ENCODE measurements around the gene ADGRD2.

ADGRD2 gene

GRCh38 chr9:124479947-124480620 is 29.8 kb downstream of the ADGRD2 start:
- DNase-seq = no peak

DNA sequence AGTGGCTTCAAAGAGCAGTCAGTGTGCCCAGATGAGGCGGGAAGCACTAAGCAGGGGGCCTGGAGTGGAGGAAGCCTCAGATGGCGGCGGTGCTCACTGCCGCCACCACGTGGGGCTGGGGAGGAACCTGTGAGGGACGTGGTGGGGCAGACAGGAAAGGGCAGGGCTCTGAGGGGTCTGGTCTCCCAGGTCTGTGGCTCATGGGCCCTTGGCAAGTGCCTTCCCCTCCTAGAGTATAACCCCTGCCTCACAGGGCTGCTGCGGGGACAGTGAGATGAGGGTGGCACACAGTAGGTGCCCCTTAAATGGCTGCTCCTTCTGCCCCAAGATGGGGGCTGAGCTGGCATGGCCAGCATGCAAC is 30.4 kb downstream of the ADGRD2 start:
- peak in 2 of 3 donors; percentile 32 to 54 for DNase-seq

DNA sequence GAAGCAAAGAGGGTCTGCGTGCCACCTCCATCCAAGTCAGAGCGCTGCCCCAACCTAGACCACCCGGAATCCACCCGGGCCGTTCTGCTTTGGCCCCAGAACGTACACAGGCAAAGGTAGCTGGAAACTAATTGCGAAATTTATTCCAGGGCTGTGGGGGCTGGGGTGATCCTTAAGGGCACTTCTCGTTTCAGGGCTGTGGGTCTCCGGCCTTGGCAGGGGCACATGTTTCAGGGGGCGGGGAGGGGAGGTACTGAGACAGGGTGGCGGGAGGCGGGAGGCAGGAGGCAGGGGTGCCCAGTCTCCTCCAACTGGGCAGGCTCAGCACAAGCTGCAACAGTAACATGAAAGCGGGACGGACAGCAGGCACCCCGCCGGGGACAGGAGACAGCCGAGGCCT is 30.9 kb downstream of the ADGRD2 start:
- no peak for DNase-seq

GRCh38 chr9:124482431-124483031 is 32.3 kb downstream of the ADGRD2 start:
- no peak for DNase-seq

GRCh38 chr9:124483481-124483880 is 33.2 kb downstream of the ADGRD2 start:
- no peak for DNase-seq

DNA sequence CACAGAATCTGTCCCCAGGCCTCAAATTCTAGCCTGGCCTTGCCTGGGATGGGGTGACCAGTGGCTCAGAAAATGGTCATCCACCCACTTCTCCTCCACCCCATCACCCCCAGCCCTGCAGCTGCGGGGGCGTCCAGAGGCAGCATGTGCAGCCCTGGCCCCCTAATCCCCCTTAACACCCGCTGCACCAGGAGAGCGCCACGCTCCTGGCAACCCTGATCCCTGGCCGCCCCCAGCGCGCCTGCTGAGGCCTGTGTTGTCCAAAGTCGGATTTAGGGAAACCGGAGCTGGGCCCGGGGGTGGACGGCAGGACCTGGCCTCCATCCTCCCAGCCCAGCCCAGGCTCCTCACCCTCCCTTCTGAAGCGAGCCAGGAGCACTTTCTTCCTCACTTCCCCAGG is 35.0 kb downstream of the ADGRD2 start:
- no peak for DNase-seq

- DNase-seq = no peak
Observed at GRCh38 chr9:124485936-124486335, 35.7 kb downstream of the ADGRD2 start.

GRCh38 chr9:124486778-124487259 is 36.6 kb downstream of the ADGRD2 start:
- DNase-seq = no peak

DNA sequence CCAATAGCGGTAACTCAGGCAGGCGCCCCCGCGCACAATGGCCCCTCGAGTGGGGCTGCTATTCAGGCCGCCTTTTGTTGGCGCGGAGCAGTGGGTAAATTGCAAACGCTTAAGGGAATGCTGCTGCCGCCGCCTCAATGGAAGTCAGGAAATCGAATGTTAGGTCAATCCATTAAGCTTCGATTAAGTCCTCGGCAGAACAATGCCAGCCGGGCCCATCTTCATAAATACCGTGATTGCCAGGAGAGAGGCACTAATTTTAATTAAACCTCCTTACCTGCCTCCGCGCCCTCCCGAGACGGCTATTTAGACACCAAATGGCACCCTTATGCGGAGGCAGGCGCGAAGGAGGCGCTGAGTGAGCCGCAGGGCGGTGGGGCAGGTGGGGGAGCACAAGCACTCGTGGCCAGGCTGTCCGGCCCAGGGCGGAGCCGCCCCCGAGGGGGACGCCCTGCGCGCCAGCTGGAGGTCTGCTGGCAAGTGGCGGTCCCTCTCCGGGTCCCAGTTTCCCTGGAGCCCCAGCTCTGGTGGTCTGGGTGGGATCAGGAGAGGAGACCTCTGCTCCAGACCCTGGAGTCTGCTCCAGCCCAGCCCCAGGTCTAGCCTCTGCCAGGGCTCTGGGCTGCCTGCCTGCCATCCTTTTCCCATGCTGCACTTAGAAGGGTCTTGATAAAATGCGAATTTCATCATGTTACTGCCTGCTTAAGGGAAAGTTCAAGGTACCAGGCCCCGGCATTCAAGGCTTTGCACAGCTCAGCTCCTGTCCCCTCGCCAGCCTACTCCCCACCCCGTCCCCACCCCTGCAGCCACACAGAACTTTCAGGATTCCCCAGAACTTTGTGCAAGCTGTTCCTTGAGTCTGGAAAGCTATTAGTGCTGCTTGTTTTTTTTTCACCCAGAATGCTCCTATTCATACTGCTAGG is 37.3 kb downstream of the ADGRD2 start:
- DNase-seq = no peak

- DNase-seq = peak; percentile 33 to 47 (median 35)
Observed at GRCh38 chr9:124488641-124489210, 38.5 kb downstream of the ADGRD2 start.

GRCh38 chr9:124489222-124489621 is 39.0 kb downstream of the ADGRD2 start:
- no peak for DNase-seq

DNA sequence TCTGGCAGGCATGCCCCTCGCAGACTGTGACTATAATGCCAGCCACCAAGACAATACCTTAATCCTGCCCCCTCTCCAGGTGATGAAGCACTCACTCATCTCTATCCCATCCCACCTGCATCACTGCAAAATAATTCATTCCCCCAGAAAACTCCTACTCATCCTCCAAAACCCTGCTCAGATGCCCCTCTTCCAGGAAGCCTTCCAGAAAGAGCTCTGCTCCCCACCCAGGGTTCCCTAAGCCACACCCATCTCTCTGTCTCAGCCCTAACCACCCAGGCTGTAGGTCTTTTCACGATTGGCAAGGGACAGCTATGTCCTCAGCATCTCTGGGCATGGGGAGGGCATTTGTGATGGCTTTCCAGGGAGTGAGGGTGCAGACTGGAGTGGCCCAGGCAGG is 39.8 kb downstream of the ADGRD2 start:
- no peak for DNase-seq

GRCh38 chr9:124491049-124491975 is 41.1 kb downstream of the ADGRD2 start:
- no peak for DNase-seq

GRCh38 chr9:124492818-124493217 is 42.6 kb downstream of the ADGRD2 start:
- no peak for DNase-seq

GRCh38 chr9:124493218-124493617 is 43.0 kb downstream of the ADGRD2 start:
- no peak for DNase-seq

GRCh38 chr9:124493794-124494479 is 43.7 kb downstream of the ADGRD2 start:
- no peak for DNase-seq

DNA sequence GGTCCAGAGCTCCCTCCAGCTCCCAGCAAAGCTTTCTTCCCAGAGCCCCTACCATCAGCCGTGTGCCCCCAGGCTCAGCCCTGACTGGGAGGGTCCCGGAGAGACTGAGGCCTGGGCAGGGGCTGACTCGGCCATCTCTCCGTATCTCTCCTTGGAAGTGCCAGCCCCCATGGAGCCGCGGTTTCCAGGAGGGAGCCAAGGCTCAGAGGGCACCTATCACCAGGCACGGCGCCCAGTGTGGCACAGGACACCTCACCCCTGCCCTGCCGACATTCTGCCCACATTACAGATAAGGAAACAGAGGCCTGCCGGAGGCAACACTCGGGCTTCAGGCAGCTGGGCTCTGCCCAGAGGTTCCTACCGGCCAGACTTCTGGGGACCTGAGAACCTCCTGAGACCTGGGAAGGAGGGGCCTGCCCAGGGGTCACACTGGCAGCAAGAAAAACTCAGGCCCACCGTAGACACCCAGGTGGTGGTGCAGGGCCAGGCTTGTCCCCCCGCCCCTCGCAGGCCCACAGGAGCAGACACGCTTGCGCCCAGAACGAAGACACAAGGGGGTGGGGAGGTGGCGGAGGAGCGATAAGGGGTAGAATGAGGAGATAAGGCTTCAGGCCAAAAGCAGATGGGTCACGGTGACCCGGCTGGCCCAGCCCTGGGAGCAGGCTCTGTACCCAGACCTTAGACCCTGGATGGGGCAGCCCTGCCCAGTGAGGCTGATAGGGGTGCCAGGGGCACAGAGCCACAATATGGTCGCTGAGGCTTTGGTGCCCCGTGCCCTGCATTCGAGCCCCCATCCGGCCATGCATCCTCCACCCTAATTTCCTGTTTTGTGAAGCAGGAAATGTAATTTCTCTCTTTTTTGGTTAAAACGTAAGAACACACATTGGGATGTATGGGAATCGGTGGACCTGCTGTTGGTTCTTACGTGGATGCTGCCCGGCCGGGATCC is 45.1 kb downstream of the ADGRD2 start:
- no peak for DNase-seq

DNA sequence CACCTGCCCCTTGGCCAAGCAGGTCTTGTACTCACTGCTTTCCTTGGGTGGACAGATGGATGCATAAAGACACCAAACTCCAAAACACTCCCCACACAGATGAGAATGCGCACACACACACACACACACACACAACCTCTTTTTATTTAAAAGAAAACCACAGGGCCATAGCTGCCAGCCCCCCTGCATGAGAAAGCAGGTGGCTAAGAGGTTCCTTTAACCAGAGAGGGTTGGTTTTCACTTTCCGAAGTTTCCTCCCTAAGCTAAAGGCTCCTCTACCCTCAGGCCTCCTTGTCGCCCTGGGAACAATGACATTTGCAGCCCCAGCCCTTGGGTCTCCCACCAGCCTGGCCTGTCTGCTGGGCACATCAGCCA is 45.8 kb downstream of the ADGRD2 start:
- no peak for DNase-seq

GRCh38 chr9:124496463-124496862 is 46.2 kb downstream of the ADGRD2 start:
- DNase-seq = no peak

GRCh38 chr9:124497441-124497840 is 47.2 kb downstream of the ADGRD2 start:
- no peak for DNase-seq

Data from suppressor macrophage treated with lipopolysaccharide for 1 hour (primary cell).